HG03280 (cell line): ENCODE results near the gene AMBP.

Experiments
- ATAC-seq: cut with Tn5 transposase; IDR thresholded peaks from one replicate; pipeline ENCODE4 v1.9.1; 2021; ENCODE audit warnings: mild to moderate bottlenecking, moderate library complexity; ENCODE audit not compliant: unreplicated experiment

The AMBP gene

DNA sequence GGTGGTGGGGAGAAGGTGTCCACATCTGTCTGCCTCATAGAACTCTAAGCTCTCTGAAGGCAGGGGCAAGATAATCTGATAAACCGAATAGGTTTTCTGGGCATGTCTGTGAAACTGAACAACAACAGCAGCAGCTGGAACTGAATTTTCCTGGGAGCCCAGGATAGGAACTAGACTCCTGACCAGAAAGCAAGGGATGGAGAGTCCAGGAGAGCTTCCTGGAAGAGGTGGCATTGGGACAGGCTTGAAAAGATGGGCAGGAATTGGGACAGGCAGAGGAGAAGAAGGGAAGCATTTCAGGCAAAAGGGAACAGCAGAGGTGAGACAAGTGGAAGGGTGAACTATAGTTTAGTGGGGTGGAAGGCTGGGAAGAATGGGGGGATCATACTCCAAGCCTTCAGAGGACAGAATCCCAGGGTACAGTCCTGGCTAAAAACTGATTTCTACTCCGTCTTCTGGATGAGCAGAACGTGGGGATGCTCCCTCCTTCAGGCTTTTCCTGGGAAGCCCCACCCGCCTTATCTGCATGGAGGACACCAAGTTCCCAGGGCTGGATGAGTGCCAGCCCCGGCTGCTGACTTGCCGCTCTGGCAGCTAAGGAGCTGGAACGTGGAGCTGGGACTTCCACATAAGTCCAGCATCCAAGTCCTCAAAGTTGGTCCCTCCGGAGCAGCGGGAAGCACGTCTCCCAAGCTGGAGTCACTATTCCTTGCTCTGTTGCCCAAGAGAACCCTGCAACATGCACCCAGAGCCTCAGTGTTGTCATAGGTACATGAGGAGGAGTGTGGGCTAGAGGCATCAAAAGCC lies 34.9 kb upstream of the AMBP start:
- ATAC-seq = no peak

DNA sequence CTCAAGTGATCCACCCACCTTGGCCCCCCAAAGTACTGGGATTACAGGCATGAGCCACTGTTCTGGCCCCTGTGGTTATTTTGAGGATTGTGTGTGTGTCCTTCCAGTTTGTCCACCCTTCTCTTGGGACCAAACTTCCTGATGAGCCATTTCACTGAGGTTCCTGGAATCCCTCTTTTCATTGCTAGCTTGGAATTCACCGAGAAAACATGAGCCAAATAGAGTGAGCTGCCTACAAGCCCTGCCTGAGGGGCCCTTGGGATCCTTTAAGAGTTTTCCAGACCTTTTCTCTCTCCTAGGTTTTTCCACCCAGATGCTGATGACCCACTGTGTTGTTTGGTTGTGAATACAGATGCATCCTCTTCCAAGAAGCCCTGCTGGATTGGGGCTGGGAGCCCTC lies 34.2 kb upstream of the AMBP start:
- no peak for ATAC-seq

DNA sequence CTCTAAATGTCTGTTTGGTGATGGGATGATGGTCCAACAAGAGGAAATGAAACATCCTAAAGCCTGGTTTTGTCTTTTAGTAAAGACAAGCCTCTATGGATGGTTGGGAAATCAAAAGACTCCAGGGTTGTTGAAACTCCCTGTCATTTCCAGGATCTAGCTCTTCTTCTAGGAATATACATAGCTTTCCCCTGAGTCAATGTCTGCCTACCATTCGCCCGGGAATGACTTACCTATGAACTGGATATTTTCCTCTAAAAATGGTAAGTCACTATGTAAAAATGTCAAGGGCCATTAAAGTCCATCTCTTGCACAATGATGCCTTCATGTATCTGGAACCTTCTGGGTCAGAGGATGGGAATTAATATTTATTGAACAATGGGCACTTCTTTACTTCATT lies 32.1 kb upstream of the AMBP start:
- ATAC-seq = no peak

DNA sequence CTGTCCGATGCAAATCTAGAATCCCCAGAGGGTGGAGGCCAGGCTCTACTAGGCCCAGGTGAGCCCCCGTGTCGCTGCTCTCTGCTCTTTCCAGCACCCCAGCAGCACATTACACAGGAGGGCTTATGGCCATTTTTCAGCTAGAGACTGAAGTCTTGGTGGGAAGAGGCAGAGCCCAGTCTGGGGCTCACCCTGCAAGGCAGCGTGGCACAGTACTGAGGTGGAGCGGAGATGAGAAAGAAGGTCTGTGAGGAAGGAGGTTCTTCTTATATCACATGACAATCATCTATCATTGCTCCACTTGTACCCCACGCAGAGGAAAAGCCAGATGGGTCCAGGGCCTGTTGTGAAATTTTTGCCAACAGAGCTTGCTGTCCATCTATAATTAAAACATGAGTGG lies 31.0 kb upstream of the AMBP start:
- no peak for ATAC-seq

DNA sequence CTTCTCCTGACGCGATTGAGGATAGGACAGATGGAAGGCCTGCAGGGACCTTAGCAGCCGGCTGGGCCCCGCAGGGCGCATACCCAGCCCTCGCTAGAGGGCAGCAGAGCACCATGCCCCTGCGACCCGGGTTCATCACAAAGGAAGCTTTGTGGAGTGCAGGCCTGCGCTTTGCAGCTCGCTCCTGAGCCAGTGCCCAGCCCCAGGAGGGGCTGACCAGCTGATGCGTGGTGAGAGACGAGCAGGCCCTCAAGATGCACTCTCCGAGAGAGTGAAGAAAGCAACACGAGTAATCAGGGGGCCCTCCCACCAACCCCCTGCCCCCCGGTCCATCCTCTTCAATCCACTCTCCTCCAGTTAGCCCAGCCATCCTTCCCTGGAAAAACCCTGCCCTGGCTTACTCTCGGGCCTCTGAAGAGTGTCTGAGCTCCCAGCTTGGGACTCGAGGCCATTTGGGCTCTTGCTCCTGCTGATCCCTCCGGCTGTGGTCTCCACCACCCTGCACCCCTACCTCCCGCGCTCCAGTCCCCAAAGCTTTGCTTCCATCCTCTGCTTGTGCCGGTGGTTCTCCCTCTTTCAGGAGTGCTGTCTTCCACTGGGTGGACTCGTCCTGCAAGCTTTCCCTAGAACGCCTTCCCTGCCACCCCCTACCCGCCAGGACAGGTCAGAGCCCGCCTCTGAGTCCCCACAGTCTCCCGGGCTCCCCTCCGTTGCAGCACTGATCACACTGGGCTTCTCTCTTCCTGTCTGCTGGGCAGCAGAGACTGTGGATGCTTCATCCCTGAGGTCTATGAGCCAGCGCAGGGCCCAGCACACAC lies 30.1 kb upstream of the AMBP start:
- ATAC-seq = no peak

DNA sequence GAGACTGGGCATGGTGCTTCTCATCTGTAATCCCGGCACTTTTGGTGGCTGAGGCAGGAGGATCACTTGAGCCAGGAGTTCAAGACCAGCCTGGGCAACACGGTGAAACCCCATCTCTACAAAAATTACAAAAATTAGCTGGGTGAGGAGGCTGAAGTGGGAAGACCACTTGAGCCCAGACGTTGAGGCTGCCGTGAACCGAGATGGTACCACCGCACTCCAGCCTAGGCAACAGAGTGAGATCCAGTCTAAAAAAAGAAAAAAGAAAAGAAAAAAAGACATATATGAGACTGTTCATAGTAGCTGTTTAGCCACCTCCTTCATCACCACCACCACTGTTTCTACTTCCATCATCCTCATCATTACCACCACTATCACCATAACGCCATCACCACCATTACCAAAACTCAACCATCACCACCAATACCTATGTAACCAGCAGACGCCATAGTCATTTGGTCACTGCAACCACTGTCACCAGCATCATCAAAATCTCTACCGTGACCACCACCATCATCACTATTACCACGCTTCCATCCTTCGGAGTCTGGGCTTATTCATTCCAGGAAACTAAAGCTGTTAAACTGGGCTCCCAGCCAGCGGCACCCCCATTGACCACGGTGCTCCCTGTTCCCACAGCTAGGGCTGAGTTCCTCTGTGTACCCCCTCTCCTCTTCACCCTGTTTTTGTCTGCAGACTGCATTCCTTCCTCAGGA lies 29.3 kb upstream of the AMBP start:
- no peak for ATAC-seq

DNA sequence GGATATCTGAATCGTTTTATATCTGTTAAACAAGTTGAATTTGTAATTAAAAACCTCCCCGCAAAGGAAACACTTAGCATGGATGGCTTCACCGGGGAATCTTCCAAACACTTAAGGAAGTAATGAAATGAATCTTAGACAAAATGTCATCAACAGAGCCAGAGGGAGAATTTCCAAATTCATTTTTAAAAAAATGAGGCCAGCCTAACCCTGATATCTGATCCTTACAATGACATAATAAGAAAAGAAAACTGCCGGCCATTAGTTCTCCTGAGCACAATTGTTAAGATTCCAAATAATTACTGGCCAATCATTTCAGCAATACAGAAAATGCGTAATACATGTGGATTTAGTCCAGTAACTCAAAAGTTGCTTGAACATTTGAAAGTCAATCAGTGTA lies 27.1 kb upstream of the AMBP start:
- no peak for ATAC-seq

DNA sequence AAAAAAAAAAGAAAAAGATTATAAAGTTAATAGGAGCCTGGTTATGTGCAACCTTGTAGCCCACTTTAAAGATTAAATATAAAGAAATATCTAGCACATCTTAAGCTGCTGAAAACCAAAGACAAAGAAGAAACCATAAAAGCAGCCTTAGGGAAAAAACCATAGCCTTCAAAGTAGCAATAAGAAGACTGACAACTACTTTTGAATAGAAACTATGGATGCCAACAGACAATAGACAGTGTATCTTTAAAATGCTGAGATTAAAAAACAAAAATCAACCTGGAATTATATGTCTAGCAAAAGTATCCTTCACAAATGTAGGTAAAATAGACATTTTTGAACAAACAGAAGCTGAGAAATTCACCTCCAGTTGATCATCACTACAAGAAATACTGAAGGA lies 24.4 kb upstream of the AMBP start:
- ATAC-seq = no peak

DNA sequence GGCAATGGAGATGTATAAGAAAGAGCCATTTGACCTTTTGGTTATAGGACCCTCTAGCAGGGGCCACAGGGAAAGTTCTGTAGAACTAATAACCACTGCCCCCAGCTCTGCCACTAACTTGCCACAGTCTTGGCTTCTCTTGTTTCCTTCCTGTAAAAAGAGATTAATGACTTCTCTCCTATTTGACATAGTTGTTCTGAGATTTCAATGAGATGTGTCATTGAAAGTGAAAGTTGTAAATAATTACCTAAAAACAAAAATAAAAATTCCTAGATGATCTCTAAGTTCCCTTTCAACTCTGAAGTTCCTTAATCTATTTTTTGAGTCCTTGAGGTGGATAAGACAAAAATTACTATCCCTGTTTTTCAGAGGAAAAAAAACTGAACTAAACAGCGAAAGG lies 22.4 kb upstream of the AMBP start:
- ATAC-seq = no peak

DNA sequence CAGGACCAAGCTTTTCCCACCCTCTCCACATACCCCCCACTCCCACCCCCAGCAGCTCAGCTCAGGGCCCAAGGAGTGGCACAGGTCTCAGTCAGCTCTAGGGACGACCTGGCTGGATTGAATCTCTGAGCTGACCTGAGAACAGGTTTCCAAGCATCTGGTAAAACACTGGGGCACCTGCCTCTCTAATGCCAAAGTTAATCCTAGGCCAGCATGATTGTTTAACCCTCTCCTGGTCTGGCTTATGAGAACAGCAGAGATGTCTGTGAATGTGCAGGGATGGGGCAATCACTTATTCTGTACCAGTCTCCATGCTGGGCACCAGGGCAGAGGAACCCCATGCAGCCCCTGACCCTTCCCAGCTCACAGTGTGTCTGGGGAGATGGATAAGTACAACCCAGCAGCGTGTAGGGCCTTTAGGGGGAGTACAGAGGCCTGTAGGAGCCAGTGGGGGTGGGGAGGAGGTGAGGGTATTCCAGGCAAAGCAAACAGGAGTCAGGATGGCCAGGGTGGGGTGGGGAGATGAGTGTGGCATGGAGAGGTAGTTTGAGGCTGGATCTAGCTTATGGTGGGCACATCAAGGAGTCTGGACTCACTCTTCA lies 21.7 kb upstream of the AMBP start:
- no peak for ATAC-seq

DNA sequence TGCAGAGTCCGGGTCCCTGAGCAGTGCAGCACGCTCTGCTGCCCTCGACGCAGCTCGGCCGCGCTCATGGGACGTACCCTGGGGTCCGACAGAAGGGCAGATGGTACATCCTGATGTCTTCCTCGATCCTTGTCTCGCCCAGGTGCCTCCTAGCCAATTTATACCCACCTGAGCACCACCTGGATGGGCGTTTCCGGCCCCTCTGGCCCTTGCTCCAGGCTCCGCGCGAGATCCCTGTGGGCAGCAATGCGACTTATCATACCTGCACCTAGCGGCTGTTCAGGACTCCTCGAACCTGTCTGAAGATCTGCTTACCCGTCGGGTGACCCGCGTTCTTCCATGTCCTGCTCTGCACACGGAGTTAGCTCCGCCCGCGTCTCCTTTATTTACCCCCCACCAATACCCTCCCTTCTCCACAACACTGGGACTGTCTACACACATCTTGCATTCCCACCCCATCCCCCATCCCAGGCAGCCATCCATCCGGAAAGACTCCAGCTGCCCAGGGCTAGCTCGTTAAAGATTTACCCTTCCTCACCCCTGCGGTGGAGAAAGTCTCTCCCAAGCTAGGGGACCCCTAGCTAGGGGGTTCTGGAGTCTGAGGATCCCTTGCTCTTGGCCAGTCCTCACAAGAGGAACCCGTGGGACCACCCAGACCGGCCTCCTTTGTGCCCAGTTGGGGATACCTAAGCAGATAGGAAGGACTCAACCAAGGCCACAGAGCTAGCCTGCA lies 21.0 kb upstream of the AMBP start, which contains the start of gene KIF12:
KIF12 (minus strand) TSS at position 357 of the 733 bp plus-strand sequence; CDS start at position 341, 16 bp downstream.
- no peak for ATAC-seq

DNA sequence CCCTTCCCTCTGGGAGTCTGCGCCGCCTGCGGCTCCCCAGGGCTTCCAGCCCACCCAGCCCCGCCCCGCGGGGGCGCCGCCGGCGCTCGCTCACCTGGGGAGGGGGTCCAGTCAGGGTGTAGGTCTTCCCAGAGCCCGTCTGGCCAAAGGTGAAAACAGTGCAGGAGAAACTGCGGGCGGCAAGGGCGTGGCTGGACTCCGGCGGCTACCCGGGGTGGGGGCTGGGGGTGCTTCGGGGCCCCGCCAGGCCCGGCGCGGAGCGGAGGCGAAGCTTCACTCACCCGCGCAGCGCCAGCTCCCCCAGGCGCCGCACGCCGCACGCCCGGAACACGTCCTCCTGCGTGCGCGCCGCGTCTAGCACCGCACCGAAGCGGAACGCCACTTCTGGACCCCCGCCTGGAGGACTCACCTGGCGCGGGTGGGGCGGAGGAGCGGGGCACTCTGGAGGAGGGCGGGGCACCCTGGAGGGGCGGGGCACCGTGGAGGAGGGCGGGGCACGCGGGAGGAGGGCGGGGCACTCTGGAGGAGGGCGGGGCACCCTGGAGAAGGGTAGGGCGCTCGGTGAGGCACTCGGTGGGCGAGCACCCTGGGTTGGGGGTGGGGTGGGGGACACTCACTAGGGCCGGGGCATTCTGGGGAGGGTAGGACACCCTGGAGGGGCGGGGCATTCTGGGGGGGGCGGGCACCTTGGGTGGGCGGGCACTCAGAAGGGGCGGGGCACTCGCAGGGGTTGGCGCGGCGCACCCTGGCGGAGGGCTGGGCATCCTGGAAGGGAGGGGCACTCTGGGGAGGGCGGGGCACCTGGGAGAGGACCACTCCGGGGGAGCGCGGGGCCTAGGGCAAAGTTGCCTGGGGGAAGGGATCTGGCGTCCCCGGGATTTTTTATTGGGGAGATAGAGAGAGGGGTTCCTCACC lies 20.2 kb upstream of the AMBP start:
- no peak for ATAC-seq

DNA sequence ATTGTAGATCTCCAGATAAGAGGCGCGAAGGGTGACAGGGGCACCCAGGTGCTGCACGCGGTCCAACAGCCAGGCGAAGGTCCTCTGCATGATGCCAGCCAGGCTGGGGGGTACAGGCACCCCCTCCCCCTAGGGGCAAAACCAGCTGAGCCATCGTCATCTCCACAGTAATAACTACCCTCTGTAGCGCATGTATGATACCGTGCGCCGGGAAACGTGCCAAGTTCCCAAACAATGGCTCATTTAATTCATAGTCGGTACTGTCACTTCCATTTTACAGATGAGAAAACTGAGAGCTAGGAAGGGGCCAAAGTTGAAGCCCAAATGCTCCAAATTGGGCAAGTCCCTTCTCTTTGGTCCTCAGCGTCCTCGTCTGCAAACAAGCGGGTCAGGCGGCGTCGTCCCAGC lies 19.5 kb upstream of the AMBP start:
- ATAC-seq = no peak

DNA sequence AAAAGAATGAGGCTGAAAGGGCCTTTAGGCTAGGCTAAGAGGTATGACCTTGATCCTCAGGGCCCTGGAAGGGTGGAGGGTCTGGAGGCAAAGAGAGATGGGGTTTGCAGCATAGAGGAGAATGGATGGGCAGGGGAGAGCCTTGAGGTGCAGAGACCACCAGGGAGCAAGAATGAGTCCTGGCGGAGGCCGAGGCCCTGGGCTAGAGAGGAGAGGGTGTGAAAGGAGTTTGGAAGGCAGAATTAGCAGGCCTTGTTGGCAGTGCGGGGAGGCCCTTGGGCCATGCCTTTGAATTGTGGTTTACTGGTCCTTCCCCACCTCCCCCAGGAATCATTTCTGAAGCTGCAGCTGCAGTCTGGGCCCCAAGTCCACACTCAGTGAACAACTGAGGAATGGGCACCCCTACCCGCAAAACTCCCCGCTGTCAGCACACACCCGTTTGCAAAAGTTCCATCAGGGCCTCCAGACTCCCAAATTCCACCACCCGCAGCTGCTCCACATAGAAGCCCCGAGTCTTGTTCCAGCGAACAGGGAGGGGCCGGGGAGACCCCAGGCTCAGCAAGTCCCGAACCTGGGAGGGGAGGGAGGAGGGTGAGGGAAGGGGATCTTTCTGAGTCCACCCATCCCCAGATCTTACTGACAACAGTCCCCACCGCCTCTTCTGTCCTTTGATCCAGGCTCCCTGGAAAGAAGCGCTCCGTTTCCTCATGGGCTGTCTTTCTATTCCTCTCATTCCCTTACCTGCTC lies 18.9 kb upstream of the AMBP start:
- no peak for ATAC-seq

DNA sequence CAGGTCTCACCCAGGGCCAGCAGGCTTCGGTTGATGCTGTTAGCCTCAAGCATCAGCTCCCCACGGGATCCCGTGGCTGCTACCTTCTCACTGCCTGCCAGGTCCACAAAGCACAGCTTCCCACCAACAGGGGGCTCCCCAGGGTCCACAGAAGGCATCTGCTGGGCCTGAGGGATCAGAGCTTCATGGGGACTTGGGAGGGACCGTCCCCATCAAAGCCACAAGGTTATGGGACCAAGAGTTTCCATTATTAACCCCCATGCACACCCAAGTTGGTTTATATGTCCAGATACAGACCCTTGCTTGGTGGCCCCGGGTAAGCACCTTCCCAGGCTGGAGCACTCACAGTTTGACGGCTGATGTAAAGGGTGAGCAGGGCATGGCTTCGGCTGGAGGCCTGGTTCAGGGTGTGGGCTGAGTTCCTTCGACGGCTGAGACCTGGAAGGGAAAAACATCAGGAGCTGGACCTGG lies 18.0 kb upstream of the AMBP start:
- ATAC-seq = no peak

DNA sequence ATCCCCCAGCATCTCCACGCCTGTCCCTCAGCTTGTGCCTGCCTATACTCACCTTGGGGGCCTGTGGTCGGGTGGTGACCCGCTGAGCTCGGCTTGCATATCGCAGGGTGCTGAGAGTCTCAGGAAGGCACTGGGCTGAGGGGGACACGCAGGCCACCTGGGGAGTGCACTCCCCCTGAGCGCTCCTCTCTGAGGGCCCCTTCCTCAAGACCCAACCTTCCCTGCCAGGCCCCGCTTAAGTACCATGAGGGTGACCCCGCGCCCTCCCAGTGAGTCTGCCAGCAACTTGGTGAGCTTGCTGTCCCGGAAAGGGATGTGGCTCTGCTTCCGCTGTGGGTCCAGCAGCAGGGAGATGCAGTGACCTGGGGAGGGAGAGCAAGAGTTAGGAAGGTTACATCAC lies 16.9 kb upstream of the AMBP start:
- no peak for ATAC-seq

DNA sequence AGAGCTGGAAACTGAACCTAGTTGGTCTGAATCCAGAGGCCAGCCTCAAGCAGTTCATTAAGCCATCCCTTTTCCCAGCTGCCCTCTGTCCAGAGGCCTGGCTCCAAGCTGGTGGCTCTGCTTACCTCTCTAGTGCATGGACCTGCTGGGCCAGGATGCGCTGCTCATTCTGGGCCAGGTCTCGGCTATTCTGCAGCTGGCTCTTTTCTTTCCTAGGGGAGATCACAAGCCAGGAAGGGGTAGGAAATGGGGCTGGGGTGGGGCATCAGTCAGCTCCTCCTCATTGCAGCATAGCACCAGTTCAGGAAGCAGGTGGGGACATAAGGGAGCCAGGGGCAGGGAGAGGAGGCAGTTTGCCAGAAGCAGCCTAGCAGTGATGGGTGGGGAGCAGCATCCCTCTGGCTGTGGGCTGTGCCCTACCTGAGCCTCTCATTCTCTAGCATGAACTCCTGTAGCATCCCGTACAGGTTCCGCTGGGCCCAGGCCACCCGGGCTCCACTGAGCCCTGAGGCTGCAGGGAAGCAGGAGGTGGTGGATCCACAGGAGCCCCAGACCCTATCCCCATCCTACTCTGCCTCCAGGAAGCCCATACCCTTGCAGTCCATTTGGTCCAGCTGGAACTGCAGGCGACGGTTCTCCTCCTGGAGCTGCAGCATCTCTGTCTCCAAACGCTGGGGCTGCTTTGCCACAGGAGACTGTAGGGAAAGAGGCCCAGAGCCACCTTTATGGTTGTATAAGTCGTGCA lies 15.8 kb upstream of the AMBP start:
- no peak for ATAC-seq

DNA sequence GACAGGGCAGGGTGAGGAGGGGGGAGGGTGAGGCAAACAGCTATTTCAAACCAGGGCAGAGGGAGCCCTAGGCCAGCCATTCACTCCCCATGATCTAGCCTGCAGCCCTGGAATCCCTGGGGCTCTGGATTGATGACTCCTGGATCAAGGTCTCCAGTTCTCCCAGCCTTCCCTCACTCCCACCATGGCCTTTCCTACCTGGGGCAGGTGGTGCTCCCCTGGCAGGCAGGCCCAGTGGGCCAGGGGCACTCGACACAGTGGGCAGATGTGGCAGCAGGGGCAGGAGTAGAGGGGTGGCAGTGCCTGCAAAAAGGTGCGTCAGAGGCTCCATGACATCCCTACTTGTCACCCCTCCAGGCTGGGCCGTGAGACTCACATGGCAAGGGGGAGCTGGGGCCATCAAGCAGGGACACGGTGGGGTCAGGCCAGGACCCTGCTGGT lies 15.0 kb upstream of the AMBP start:
- no peak for ATAC-seq
